Lower leg skin (tissue), 4 donors: ENCODE data around the gene EI24. TPM values are rescaled to one million over a fixed set of nuclear protein-coding genes. Genes with fewer than 3 reads are reported as not detected.

ENCODE experiments used
- DNase-seq, 2 donors: peaks; one replicate each; pipeline ENCODE4 v3.0.0-alpha.2; 2019; ENCODE audit warnings: low spot score in 2 of 2
- H3K4me3 ChIP-seq: fragments of 200-600 bp; sonication (generic); 2 replicates; pipeline ENCODE4 v1.5.1; 2017; ENCODE audit warnings: mild to moderate bottlenecking, low read depth; ENCODE audit not compliant: poor library complexity, severe bottlenecking
- POLR2A ChIP-seq, 2 donors: fragments of 450-650 bp; IDR thresholded peaks; one replicate each; pipeline ENCODE4 v1.6.1; 2016 to 2017; ENCODE audit warnings: antibody characterized with exemption in 2 of 2, mild to moderate bottlenecking in 1 of 2, moderate library complexity in 1 of 2
- WGBS, 2 donors: methylation state at CpG; one replicate each; pipeline ENCODE4 v1.1.5; 2018; 5-methylcytosine and 5-hydroxymethylcytosine counted together
- intact Hi-C: fragments of 100-400 bp; cut with DNase I; formaldehyde crosslinking; loops from one replicate; pipeline ENCODE4 v1.15.0; 2023; ENCODE audit warnings: low total_unique reads
- total RNA-seq, 4 donors: library from RNA; depleted of rRNA; stranded (reverse); fragments of >200 nt; gene quantifications; one replicate each; pipeline ENCODE4 v1.1.0, GENCODE V29; 2016
- TF ChIP-seq, protein P1 (sequence below), 3 donors: fragments of 450-650 bp; IDR thresholded peaks; one replicate each; pipeline ENCODE4 v1.5.1; 2016; ENCODE audit warnings: antibody characterized with exemption in 3 of 3, mild to moderate bottlenecking in 3 of 3, moderate library complexity in 2 of 3

The EI24 gene
- total RNA-seq, 4 donors from 2014 or later: 66.4 to 99.5 (median 90.6) TPM

DNA sequence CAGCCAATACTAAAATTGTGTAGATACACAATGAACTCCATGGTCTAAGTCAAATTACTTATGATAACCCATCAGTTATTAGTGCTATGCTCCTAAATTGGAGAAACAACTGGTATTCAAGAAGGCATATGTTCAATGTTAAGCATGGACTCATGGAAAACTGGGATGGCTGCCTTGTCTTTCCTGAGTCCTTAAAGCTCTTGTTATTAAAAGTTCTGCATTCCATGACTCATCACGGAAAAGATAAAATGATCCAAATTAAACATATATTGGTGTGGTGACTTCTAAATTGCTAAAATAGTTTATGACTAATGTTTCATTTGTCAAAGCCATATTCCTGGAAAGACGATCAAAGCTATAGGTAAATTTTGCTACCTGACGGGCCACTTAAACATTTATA is 9.4 kb upstream of the EI24 start:
- intact Hi-C loops: no loop called here
- no peak overlapping the region for H3K4me3 ChIP-seq
- WGBS, 2 donors: 70 to 75% methylated on average over 3 of the region's 3 CpGs
- TF ChIP-seq POLR2A (IDR thresholded peaks at IDR 0.05): no peak
- TF ChIP-seq, protein P1, sequence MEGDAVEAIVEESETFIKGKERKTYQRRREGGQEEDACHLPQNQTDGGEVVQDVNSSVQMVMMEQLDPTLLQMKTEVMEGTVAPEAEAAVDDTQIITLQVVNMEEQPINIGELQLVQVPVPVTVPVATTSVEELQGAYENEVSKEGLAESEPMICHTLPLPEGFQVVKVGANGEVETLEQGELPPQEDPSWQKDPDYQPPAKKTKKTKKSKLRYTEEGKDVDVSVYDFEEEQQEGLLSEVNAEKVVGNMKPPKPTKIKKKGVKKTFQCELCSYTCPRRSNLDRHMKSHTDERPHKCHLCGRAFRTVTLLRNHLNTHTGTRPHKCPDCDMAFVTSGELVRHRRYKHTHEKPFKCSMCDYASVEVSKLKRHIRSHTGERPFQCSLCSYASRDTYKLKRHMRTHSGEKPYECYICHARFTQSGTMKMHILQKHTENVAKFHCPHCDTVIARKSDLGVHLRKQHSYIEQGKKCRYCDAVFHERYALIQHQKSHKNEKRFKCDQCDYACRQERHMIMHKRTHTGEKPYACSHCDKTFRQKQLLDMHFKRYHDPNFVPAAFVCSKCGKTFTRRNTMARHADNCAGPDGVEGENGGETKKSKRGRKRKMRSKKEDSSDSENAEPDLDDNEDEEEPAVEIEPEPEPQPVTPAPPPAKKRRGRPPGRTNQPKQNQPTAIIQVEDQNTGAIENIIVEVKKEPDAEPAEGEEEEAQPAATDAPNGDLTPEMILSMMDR (IDR thresholded peaks at IDR 0.05): no peak
- no peak for DNase-seq

DNA sequence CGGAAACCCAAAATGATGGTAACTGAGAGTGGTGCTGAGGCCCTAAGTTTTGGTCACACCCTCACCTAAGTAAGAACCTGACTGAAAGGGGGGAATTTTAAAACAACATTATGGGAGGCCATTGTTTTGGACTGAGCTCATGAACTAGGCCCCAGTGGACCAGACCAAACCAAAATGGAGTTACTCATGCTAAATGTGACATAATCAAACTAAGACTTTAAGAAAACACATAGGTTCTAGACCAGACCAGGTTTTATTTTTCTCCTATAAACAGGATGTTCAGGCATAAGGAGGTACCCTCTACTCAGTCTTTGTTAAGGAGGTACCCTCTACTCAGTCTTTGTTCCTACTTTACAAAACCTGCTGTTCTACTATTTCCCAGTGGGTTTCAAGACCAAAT is 7.4 kb upstream of the EI24 start:
- WGBS, 2 donors: 96 to 100% methylated on average over 1 of the region's 1 CpG
- no peak for DNase-seq
- intact Hi-C loops: no loop called here
- no peak overlapping the region for H3K4me3 ChIP-seq
- TF ChIP-seq, protein P1 (IDR thresholded peaks at IDR 0.05): no peak
- TF ChIP-seq POLR2A (IDR thresholded peaks at IDR 0.05): no peak

DNA sequence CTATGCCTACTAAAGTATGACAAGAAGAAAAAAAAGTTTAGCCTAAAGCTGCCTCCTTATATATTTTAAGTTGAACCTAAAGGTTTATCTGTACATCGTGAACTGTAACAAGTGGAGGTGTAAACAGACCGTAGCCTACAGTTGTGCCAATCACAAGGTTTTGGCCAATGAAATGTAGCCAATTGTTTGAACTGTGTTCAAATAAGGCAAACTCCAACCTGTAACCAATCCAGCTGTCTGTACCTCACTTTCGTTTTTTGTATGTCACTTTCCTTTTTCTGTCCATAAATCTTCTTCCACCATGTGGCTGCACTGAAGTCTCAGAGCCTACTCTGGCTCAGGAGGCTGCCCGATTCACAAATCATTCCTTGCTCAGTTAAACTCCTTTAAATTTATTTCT is 6.8 kb upstream of the EI24 start:
- H3K4me3 ChIP-seq: no peak overlapping the region
- TF ChIP-seq, protein P1 (IDR thresholded peaks at IDR 0.05): no peak
- TF ChIP-seq POLR2A (IDR thresholded peaks at IDR 0.05): no peak
- intact Hi-C loops: no loop called here
- WGBS, 2 donors: 68 to 77% methylated on average over 4 of the region's 4 CpGs
- DNase-seq: no peak

DNA sequence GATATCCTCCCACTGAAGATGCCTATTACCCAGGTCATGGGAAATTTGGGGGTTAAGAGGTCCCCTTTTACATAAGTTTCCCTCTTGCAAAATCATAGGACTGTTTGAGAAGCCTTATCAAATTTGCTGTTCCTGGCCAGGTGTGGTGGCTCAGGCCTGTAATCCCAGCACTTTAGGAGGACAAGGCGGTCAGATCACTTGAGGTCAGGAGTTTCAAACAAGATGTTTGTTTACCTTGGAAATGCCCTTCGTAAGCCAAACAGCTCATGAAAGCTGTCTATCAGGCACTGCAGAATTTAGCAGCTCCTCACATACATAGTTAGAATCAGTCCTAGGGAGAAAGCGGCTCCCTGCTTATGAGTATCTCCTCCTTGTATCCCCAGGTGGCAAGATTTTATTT is 4.9 kb upstream of the EI24 start:
- WGBS, 2 donors: 84 to 91% methylated on average over 3 of the region's 3 CpGs
- H3K4me3 ChIP-seq: no peak overlapping the region
- no peak for DNase-seq
- intact Hi-C loops: no loop called here
- TF ChIP-seq, protein P1 (IDR thresholded peaks at IDR 0.05): no peak

DNA sequence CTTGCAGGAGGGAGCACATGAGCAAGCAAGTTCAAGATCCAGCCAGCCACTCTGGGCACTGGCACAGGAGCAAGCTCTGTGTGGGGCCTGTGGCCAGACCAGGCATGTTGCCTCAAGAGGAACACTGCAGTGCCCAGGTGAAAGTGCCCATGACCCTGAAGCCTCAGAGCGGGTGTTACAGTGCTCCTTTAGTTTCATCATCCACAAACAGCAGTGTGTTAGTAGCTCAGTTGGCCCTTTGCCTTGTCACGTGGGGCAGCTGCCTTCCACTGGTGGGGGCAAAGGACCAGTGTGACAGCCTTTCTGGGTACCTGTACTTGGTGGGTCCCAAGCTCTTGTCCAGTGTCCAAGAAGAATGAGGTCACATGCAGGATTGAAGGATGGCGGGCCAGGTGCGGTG is 3.0 kb upstream of the EI24 start:
- intact Hi-C loops: no loop called here
- H3K4me3 ChIP-seq: no peak overlapping the region
- WGBS, 2 donors: 88 to 95% methylated on average over 4 of the region's 4 CpGs
- TF ChIP-seq, protein P1 (IDR thresholded peaks at IDR 0.05): no peak
- TF ChIP-seq POLR2A (IDR thresholded peaks at IDR 0.05): no peak
- DNase-seq: no peak

DNA sequence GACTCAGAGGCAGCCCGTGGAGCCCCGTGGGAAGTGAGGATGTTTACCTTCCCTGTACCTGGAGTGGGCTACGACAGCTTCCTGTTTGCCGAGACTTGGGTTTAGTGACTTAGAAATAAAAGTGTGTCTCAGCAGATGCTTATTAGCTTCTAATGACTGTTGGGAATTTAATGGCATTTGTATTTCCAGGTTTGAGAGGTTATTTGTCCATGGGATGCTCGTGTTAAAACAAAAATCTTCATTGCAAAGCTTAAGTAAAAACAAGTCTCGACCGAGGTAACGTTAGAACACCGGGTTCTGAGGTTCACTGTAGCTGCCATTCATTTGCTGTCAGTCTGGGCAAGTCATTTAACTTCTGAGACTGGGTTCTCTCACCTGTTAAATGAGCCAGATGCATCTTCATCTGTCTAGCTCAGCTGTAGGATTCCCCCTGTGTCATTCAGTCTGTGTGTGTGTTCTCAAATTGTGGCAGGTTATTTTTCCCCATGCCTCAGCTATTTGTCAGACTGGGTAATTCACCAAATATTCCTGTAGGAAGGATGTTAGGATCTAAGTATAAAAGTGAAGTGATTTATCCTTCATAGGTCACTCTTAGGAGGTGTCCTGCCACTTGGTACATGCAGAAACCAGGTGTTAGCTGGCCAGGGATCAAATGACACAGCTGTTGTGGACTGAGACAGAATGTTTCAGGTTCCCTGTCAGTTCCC is 791 bp downstream of the EI24 start:
- TF ChIP-seq, protein P1 (IDR thresholded peaks at IDR 0.05): no peak
- no peak for TF ChIP-seq POLR2A (IDR thresholded peaks at IDR 0.05)
- DNase-seq: no peak
- 1% methylated on average over 9 of the region's 9 CpGs for WGBS, 2 donors
- intact Hi-C loops: no loop called here
- H3K4me3 ChIP-seq: peak overlapping the region; percentile 86
